Erythroblast (primary cell): ENCODE results near the gene SCUBE1.

Experiments used
- GATA1 ChIP-seq: IDR thresholded peaks from 2 replicates; pipeline ENCODE4 v1.6.1; 2011; ENCODE audit warnings: low read depth, mild to moderate bottlenecking, control low read depth, low read length, moderate library complexity
- POLR2A ChIP-seq: IDR thresholded peaks from 2 replicates; pipeline ENCODE4 v1.6.1; 2011; ENCODE audit warnings: mild to moderate bottlenecking, low read length

- no peak for TF ChIP-seq POLR2A
- TF ChIP-seq GATA1, result no peak
Measured at GRCh38 chr22:43363315-43364168, 20.4 kb upstream of the SCUBE1 start.
